WI38 (cell line): ENCODE measurements around the gene TNIP2.

ENCODE experiments used
- H3K4me3 ChIP-seq: 2 replicates; pipeline ENCODE4 v1.5.1; 2011; ENCODE audit warnings: low read depth, mild to moderate bottlenecking, control low read depth, low read length
- CTCF ChIP-seq: IDR thresholded peaks from 2 replicates; pipeline ENCODE4 v1.5.1; 2012; ENCODE audit warnings: low read depth, mild to moderate bottlenecking, control low read depth, low read length

The TNIP2 gene

DNA sequence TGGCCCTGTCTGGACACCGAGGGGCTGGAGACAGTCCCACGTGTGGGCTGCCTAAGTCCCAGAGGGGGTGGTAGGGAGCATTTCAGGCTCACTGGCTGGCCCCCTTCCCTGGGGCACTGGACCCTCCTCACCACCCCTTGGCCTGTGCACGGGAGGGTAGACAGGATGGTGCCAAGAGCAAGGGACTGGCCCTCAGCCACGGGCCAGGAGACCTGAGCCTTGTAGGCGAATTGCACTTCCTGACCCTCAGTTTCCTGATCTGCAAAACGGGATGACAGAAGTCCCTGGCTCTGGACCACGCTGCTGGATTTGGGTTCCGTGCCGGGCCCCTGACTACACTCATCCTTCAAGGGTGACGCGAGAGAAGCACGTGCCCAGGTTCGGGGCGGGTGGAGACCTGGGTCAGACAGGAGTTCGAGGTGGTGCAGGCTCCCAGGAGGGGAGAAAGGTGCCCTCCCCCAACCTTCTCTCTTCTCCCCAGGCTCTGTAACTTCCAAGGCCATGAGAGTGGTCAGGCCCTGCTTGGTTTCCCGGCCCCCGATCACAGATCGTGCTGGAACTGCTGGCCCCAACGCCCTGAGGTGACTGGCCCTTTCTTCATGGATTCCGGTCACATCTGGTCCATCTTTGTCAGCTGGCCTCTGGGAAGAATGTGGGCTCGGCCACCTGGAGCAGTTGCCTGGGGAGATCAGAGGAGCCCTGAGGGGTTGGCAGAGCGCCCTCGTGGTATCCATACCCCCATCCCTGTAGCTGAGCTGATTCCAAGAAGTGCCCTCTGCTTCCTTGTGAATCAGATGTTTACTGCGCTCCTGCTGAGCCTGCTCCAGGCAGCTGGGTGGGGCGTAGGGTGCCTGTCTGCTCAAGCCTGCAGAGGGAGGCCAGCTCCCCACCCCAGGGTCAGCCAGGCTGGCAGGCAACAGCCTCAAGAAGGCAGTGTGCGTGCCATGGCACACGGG, 40.0 kb upstream of the TNIP2 start:
- H3K4me3 ChIP-seq: no peak overlapping the region
- TF ChIP-seq CTCF: no peak

DNA sequence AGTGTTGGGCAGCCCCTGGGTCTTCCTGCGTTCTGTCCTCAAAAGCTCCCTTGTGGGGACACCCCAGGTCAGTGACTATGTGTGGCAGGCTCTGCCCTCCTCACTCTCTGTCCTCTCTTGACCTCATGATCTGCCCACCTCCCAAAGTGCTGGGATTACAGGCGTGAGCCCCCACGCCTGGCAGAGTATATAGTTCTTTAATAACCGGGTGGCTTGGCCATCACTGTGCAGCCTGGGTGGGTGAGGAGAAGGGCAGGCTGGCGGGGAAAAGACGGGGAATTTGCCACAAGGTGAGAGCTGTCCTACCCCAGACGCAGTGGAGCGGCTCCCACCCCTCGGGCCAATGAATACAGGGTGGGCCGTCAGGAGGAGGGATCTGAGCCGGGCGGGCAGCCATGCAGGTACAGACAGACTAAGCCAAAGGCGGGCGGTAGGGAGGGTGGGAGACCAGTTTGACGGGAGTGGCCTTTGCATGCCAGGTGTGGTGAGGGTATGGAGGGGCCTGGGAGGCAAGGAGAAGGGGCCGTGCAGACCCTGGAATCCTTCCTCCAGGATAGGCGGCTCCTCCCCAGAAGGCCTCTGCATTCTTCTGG, 39.3 kb upstream of the TNIP2 start:
- TF ChIP-seq CTCF: no peak

GRCh38 chr4:2794486-2795299, 38.6 kb upstream of the TNIP2 start:
- TF ChIP-seq CTCF: no peak
- peak overlapping the region; percentile 74 for H3K4me3 ChIP-seq

More for the DNA sequence above, 39.3 kb upstream of the TNIP2 start:
- H3K4me3 ChIP-seq: no peak overlapping the region

DNA sequence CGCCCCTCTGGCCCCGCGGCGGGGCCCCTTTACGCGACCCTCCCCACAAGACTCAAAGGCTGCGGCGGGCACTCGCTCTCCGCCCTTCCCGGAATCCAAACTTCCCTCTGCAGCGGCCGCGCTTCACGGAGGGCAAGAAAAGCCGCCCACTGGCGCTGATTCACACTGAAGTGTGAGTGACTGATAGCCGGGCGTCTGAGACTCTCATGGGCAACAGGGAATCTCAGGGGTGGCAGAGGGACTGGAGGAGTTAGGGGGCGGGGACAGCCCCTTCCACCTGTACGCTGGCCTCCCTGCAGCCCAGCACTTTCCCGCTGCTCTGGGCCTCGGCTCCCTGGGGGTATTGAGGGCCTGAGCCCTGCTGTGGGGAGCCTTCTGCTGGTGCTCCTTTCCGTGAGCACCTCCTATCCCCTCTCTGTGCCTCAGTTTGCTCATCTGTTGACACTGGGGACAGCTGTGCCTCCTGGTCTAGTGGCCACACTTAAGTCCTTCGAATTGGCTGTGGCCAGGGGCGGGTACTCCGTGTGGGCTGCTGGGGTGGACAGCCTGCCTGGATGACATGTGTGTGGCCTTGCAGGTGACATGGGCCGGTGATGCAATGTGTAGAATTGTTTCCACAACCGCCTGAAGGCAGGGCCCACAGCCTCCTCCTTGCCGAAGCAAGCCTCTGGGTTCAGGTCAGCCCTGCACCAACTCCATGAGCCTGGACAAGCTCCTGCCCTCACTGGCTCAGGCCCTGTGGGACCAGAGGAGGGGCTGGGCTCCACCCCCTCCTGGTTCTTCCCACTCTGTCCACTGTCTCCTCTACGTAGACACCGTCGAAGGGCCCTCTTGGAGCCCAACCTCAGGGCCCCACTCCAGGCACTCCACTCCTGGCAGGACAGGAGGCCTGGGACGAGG, 37.7 kb upstream of the TNIP2 start:
- peak overlapping the region; percentile 74 for H3K4me3 ChIP-seq
- TF ChIP-seq CTCF: no peak

GRCh38 chr4:2792711-2793585, 36.8 kb upstream of the TNIP2 start, which contains the start of gene SH3BP2:
Gene SH3BP2 (plus strand): TSS chr4:2793085. CDS start chr4:2820618, 27,533 bp downstream.
- TF ChIP-seq CTCF: no peak
- H3K4me3 ChIP-seq: peak within 1 kb of the TSS; percentile 74

GRCh38 chr4:2792396-2792710, 36.2 kb upstream of the TNIP2 start:
- H3K4me3 ChIP-seq: no peak overlapping the region
- no peak for TF ChIP-seq CTCF
